ENCODE measurements around the gene PRKCE. TPM values are rescaled to one million over a fixed set of nuclear protein-coding genes. Genes with fewer than 3 reads are reported as not detected.

The PRKCE gene
- total and polyA plus RNA-seq, 2 donors (not counting 3 experiments of a cell fraction or from before 2014, with no cell fraction given) = 27.9 to 33.9 TPM

DNA sequence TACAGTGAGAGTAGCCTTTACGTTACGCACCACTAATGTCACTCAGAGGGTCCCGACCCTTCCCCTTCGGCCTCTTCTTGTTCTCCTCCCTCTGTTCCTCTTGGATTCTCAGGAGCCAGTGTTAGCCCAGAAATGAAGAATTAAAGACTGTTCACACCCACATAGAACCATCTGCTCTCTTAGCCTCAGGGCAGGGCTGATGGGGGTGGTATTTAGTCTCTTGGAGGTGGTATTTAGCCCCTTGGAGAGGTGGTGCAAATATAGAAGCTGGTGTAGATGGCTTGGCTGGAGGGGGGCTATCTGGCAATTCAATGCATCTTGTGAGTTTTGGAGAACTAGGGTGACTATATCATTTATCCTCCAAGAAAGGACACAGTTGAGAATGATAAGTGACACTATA is 286.5 kb downstream of the PRKCE start:
- no peak overlapping the region for H2AFZ ChIP-seq (ENCODE audit: low read depth, low read length)
- no peaks in the 10 kb centered on the region for H3K36me3 ChIP-seq (ENCODE audit: control insufficient read depth in 2 of 2, extremely low read depth in 1 of 2, insufficient read depth in 2 of 2, low read length in 2 of 2)
- intact Hi-C loops (cut with micrococcal nuclease) = loop anchor here (2.0 kb wide), 1 partner anchor 913 kb away; no protein-coding TSS in a partner anchor
- ChIA-PET CTCF (interaction anchor here (0.7 to 1.6 kb wide), 4 partner anchors 288 to 353 kb away, joined by 3 to 4 read pairs (median 4); no protein-coding TSS in a partner anchor), POLR2A (interaction anchor here (1.0 kb wide), 1 partner anchor 54 kb away, joined by 3 read pairs; no protein-coding TSS in a partner anchor)
- no peak for DNase-seq (ENCODE audit: low read depth, low spot score)
- no peak overlapping the region for H3K4me2 ChIP-seq (ENCODE audit: insufficient read depth, low read length)
- dilution Hi-C loops (cut with MboI; ENCODE audit: extremely low pct_ligation_motif_present, low sequenced_read_pairs) = no loop called here
- no peaks in the 10 kb centered on the region for H4K20me1 ChIP-seq (replicated peaks; ENCODE audit: control insufficient read depth, extremely low read depth, insufficient read depth, low read length)
- H3K9me1 ChIP-seq (replicated peaks; ENCODE audit: control insufficient read depth, extremely low read depth, insufficient read depth, low read length) = no peaks in the 10 kb centered on the region
- BruUV-seq (replicated peaks) = no TSS peak
- H3K79me2 ChIP-seq (ENCODE audit: control insufficient read depth, insufficient read depth, low read length) = no peaks in the 10 kb centered on the region
- no peak overlapping the region for H3K4me3 ChIP-seq (replicated peaks in 1 of 3; ENCODE audit: insufficient read depth in 1 of 3, low read depth in 1 of 3, low read length in 3 of 3)
- TF ChIP-seq GATA2 (IDR thresholded peaks at IDR 0.05; ENCODE audit: insufficient read depth, insufficient read length, low read depth, low read length) (no peak), POLR2A (IDR thresholded peaks at IDR 0.05; ENCODE audit: low read depth, low read length) (no peak), POLR2AphosphoS5 (IDR thresholded peaks at IDR 0.05; ENCODE audit: insufficient read depth, low read depth, low read length) (no peak), EZH2 (IDR thresholded peaks at IDR 0.05; ENCODE audit: borderline replicate concordance, low read depth, low read length, severe bottlenecking) (no peak), FOS (IDR thresholded peaks at IDR 0.05; ENCODE audit: borderline replicate concordance, insufficient read depth, low read length) (no peak), MAX (IDR thresholded peaks at IDR 0.05; ENCODE audit: insufficient read depth, insufficient read length) (no peak), JUN (IDR thresholded peaks at IDR 0.05; ENCODE audit: borderline replicate concordance, insufficient read depth, insufficient read length, low read depth) (no peak), MYC (IDR thresholded peaks at IDR 0.05; ENCODE audit: low read depth, low read length) (no peak)
- TF ChIP-seq, protein P1, sequence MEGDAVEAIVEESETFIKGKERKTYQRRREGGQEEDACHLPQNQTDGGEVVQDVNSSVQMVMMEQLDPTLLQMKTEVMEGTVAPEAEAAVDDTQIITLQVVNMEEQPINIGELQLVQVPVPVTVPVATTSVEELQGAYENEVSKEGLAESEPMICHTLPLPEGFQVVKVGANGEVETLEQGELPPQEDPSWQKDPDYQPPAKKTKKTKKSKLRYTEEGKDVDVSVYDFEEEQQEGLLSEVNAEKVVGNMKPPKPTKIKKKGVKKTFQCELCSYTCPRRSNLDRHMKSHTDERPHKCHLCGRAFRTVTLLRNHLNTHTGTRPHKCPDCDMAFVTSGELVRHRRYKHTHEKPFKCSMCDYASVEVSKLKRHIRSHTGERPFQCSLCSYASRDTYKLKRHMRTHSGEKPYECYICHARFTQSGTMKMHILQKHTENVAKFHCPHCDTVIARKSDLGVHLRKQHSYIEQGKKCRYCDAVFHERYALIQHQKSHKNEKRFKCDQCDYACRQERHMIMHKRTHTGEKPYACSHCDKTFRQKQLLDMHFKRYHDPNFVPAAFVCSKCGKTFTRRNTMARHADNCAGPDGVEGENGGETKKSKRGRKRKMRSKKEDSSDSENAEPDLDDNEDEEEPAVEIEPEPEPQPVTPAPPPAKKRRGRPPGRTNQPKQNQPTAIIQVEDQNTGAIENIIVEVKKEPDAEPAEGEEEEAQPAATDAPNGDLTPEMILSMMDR (IDR thresholded peaks at IDR 0.05; ENCODE audit: extremely low read depth in 1 of 2, insufficient read depth in 1 of 2, low read depth in 1 of 2, low read length in 2 of 2) = no peak
- H3K27me3 ChIP-seq (ENCODE audit: control insufficient read depth in 2 of 2, insufficient read depth in 2 of 2, low read length in 2 of 2) = no peaks in the 10 kb centered on the region
- FAIRE-seq = no peak
- H3K9me3 ChIP-seq (replicated peaks; ENCODE audit: control insufficient read depth, insufficient read depth, low read length) = no peaks in the 10 kb centered on the region
- H3K4me1 ChIP-seq (ENCODE audit: control insufficient read depth, extremely low read depth, insufficient read depth, low read length) = peaks cover 33% of the 10 kb centered on the region
- no peak overlapping the region for H3K9ac ChIP-seq (replicated peaks; ENCODE audit: extremely low read depth, insufficient read depth, low read length)
- peak overlapping the region; percentile 81 for H3K27ac ChIP-seq (ENCODE audit: insufficient read depth, low read depth, low read length)
